ENCODE data around the gene AANAT. TPM values are rescaled to one million over a fixed set of nuclear protein-coding genes. Genes with fewer than 3 reads are reported as not detected.
"Not testable (repeated sequence)": the region's sequence is repeated elsewhere in the genome, so short reads cannot be mapped to it uniquely, and the experiment has no call there.

AANAT gene
- polyA plus RNA-seq, 5 donors, result 0.05 to 0.22 (median 0.19) TPM; not detected in 2

DNA sequence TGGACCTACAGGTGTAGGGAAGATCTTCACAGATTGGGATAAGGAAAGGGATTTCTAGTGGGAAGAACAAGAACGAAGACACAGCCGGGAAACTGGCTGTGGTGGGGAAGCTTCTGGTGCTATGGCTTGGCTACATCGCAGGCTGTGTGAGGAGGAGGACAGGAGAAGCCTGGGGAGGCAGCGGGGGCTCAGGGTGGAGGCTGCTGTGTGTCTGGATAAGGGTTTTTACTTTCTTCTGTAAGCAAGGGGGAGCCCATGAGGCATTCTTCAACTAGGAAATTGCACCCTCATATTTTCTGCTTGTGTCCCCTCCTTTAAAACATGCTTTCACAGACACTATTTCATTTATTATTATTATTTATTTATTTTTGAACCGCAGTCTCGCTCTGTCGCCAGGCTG, 36.7 kb downstream of the AANAT start:
- DNase-seq, result no peak

DNA sequence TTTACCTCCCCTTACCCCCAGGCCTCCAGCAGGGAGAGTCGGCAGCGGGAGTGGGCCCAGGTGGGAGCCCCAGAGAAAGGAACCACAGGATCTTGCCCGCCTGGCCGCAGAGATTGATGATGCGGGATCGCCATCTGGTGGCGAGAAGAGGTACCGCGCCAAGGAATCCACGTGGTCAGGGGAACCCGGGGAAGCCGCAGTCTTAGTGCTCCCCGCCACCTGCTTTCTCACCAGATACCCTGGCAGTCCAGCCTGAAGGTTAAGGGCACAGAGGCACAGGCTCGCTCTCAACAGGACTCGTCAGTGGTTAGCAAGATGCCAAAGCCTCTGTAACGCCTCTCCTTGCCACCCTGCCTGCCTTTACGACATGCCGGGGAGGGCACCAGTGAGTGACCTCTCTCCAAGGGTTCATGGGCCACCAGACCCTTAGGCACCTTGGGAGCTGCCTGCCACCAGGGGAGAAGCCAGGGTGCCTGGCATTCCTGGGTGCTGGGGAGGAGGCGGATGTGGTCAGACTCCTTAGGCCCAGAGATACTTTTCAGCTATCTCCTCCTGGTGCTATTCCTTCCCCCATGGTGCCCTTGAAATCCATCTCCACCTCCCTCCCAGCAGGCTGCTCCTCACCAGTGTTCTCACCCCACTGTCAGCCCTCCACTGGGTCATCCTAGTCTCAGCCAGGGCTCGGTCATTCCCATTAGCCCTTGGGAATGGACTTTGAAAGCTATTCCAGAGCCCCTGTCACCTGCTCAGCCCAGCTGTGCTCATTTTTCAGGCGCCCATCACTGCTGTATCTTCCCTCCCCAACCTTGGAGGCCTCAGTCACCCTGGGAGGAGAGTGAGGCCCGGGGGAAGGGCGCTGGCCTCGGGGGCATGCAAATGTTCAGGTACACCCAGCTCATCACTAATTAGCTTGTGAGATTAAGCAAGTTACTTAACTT, 39.3 kb downstream of the AANAT start:
- DNase-seq, result no peak

DNA sequence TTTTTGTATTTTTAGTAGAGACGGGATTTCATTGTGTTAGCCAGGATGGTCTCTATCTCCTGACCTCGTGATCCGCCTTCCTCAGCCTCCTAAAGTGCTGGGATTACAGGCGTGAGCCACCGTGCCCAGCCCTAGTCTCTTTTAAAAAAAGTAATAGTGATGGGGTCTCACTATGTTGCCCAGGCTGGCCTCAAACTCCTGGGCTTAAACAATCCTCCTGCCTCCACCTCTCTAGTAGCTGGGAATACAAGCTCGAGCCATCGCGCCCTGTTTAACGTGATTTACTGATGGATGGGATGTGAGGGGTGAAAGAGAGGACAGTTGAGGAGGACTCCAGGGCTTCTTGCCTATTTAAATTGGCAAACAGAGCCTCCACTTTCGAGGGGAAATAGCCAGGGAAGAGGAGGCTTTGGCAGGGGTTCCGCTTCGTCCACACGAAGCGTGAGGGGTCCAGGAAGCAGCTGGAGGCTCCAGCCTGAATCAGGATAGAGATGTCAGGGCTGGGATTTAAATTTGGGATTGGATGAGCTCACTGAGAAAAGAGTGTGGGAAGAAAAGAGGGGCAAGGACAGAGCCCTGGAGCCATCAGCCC, 41.2 kb downstream of the AANAT start:
- not testable (repeated sequence) for DNase-seq

DNA sequence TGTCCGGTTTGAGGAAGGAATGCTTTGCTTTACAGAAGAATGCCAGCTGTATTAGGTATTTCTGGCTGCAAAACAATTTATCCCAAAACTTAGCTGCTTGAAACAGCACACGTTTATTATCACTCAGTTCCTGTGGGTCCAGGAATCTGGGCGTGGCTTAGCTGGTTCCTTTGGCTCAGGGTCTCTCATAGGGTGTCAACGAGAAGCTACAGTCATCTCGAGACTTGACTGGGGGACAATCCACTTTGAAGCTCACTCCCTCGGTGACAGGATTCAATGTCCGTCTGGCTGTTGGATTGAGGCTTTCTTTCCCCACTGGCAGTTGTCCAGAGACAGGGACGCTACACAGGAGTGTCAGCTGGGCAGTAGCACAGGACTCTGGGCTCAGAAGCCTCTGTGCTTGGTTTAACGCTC, 43.4 kb downstream of the AANAT start:
- DNase-seq, result no peak

DNA sequence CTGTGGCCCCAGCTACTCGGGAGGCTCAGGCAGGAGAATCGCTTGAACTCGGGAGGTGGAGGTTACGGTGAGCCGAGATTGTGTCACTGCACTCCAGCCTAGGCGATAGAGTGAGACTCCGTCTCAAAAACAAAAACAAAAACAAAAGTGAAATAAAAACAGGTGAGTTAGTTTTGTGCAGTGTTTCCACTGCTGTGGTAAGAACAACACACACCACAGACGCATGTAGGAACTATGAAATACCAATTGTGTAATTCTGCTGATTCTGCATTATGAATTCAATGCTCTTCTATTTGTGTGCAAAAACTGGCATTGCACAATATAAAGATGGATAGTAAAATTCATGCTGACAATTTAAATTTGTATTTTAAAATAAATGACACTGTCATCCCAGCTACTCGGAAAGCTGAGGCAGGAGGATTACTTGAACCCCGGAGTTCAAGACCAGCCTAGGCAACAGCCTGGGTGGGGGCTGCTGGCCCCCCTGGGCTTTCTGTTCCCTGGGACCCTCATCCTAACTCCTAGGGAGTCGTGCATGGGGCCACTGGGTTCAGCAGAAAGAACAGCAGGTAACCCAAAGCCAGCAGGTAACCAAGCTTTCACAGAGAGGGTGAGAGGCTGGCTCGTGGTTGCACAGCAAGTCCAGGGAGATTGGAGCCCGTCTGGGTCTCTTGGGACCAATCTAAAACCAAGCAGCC, 44.4 kb downstream of the AANAT start:
- no peak for DNase-seq

DNA sequence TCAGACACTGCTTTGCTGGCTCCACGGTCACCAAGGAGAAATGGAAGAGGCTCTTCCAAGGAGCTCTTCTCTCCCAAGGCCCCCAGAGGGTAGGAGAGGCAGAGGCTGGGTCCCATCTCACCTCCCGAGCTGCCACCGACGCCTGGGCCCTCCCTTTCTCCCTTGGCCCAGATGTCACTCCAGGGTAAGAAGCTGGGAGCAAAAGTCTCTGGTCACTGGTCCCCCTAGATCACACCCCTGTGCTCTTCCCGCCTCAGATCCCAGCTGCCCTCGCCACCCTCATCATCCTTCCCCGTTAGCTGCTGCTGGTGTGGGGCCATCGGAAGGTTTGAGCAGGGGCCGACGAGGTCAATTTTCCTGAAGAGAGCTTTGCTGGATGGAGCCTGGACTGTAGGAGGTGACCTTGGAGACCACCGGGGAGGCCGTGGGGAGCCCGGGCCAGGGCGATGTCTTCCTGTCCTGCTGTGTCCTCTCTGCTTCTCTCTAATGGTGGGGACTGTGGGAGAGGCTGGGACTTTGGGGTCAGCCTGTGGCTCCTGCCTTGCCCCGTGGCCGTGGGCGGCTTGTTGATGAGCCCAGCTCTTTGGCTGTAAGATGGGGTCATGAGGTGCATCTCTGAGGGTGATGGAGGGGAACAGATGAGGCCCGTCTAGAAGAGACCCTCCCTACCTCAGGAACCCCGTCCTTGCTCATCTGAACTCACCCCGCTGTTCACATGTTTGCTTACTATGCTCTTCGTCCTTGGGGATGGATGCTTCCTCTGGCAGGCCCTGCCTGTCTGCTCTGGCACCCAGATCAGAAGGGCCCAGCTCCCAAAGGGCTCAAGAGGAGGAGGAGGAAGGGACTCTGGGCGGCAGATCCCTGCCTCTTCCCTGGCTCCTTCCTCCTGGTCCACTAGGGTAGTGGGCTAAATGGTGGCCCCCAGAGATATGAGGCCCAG, 45.2 kb downstream of the AANAT start:
- no peak for DNase-seq

DNA sequence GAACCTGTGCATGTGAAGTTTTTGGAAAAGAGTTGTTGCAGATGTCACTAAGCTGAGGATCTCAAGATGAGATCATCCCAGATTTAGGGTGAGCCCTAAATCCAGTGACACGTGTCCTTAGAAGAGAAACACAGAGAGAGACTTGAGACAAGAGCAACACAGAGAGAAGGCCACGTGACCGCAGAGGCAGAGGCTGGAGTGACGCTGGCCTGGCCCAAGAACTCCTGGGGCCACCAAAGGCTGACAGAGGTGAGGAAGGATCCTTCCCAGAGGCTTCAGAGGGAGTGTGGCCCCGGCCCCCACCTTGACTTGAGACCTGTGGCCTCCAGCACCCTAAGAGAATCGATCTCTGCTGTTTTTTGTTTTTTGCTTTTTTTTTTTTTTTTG, 45.9 kb downstream of the AANAT start:
- DNase-seq, result no peak

DNA sequence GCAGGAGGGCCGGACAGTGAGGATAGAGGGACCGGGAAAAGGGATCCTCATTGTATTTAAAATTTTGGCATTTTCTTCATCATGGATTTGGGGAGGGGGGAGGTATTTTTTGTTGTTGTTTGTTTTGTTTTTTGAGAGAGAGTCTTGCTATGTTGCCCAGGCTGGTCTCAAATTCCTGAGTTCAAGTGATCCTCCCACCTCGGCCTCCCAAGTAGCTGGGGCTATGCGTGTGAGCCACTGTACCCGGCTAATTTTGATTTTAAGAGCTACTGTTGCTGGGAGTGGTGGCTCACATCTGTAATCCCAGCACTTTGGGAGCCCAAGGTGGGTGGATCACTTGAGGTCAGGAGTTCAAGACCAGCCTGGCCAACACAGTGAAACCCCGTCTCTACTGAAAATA, 47.0 kb downstream of the AANAT start:
- not testable (repeated sequence) for DNase-seq

DNA sequence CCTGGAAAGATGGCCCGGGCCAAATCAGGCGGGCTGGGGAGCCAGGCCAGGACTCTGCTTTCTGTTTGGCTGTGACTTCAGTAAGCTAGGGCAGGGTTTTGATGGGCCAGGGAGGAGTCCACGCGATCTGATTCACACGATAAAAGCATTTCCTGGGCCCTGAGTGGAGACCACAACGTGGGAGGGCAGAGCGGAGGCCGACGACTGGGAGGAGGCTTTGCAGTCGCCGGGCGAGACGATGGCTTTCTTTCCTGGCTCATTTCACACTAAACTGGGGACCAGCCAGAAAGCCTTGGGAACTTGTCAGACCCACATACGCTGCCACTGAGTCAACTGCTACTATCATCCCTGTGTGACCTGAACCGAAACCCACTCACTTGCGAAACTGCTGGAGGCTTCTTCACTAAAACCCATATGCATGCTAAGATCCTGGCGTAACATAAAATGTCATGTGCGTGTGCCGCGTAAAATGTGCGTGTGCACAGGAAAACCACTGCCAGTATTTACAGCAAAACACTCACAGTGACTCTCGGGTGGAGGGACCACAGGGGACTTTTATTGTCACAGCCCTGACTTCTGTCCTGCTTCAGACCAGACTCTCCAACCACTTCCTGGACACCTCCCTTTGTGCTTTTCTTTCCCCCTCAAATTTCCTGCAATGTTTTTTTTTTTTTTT, 48.0 kb downstream of the AANAT start:
- no peak for DNase-seq

DNA sequence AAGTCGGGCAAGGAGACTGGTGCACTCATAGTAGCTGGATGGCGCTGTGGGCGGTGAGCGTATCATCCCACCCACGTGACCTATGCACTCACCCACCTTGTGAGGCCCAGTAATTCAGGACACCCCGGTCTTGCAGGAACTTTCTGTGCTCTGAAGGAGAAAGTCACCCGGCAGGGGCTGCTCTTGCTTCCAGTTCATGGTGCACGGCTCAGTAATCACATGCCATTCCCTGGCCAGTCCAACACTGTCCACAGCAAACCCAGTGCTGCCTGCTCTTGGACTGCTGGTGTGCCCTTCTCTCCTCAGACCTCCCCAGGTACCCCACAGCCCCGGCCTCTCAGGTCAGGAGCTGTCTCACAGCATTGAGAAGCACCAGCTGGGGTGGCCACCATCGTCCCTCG, 50.2 kb downstream of the AANAT start:
- DNase-seq, result no peak

DNA sequence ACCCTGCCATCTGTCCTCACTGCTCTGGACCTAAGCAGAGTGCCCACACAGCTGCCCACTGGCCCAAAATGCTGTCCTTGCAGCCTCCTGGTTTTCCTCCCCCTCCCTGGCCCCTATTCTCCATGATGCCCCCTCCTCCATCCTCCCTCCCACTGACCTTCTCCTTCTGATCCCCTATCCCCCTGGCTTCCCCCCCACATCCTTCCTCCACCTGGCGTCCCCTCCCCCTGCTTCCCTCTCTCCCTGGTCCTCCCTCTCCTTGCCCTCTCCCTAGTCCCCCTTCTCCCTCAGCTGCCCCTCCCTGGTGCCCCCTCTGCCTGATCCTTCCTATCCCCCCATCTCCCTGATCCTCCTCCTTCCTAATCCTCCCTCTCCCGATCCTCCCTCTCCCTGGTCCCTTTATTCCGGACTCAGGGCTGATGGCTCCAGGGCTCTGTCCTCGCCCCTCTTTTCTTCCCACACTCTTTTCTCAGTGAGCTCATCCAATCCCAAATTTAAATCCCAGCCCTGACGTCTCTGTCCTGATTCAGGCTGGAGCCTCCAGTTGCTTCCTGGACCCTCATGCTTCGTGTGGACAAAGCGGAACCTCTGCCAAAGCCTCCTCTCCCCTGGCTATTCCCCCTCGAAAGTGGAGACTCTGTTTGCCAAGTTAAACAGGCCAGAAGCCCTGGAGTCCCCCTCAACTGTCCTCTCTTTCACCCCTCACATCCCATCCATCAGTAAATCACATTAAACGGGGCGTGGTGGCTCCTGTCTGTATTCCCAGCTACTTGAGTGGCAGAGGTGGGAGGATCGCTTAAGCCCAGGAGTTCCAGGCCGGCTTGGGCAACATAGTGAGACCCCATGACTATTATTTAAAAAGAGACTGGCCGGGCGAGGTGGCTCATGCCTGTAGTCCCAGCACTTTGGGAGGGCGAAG, 51.9 kb downstream of the AANAT start:
- DNase-seq, result no peak

Other genes with a start within 250 kb of the AANAT start
- 10 to 100 TPM in 1 of 5 donors, 1 to 10 TPM in 4; 7.5 to 11.1 (median 8.6) TPM for gene RNF157, start 227.1 kb upstream of the AANAT start, polyA plus RNA-seq (ENCODE audit: insufficient read depth in 1 of 5, insufficient read length in 5 of 5, low replicate concordance in 1 of 5)
- 10 to 100 TPM; 20.4 to 47.9 (median 25.2) TPM for gene UBALD2, start 202.3 kb upstream of the AANAT start, polyA plus RNA-seq (ENCODE audit: insufficient read depth in 1 of 5, insufficient read length in 5 of 5, low replicate concordance in 1 of 5)
- gene QRICH2, start 159.3 kb upstream of the AANAT start, polyA plus RNA-seq (ENCODE audit: insufficient read depth in 1 of 5, insufficient read length in 5 of 5, low replicate concordance in 1 of 5), result 10 to 100 TPM in 1 of 5 donors, 1 to 10 TPM in 4; 5.0 to 10.2 (median 6.2) TPM
- 10 to 100 TPM; 76.4 to 93.8 (median 82.5) TPM for gene PRPSAP1, start 113.7 kb upstream of the AANAT start, polyA plus RNA-seq (ENCODE audit: insufficient read depth in 1 of 5, insufficient read length in 5 of 5, low replicate concordance in 1 of 5)
- gene SPHK1, start 83.0 kb upstream of the AANAT start, polyA plus RNA-seq (ENCODE audit: insufficient read depth in 1 of 5, insufficient read length in 5 of 5, low replicate concordance in 1 of 5), result 1 to 10 TPM; 3.2 to 9.1 (median 4.3) TPM
- 10 to 100 TPM; 21.0 to 28.6 (median 22.3) TPM for gene UBE2O, start 14.5 kb upstream of the AANAT start, polyA plus RNA-seq (ENCODE audit: insufficient read depth in 1 of 5, insufficient read length in 5 of 5, low replicate concordance in 1 of 5)
- 10 to 100 TPM in 1 of 5 donors, 1 to 10 TPM in 4; 4.9 to 10.9 (median 9.0) TPM for gene RHBDF2, start 33.8 kb downstream of the AANAT start, polyA plus RNA-seq (ENCODE audit: insufficient read depth in 1 of 5, insufficient read length in 5 of 5, low replicate concordance in 1 of 5)
- 10 to 100 TPM; 16.5 to 43.8 (median 30.4) TPM for gene CYGB, start 70.1 kb downstream of the AANAT start, polyA plus RNA-seq (ENCODE audit: insufficient read depth in 1 of 5, insufficient read length in 5 of 5, low replicate concordance in 1 of 5)
- 10 to 100 TPM in 2 of 5 donors, 1 to 10 TPM in 3; 6.2 to 10.6 (median 9.2) TPM for gene PRCD, start 72.4 kb downstream of the AANAT start, polyA plus RNA-seq (ENCODE audit: insufficient read depth in 1 of 5, insufficient read length in 5 of 5, low replicate concordance in 1 of 5)
- 1 to 10 TPM; 1.2 to 6.2 (median 4.0) TPM for gene ST6GALNAC2, start 118.3 kb downstream of the AANAT start, polyA plus RNA-seq (ENCODE audit: insufficient read depth in 1 of 5, insufficient read length in 5 of 5, low replicate concordance in 1 of 5)
- gene ST6GALNAC1, start 176.2 kb downstream of the AANAT start, polyA plus RNA-seq (ENCODE audit: insufficient read depth in 1 of 5, insufficient read length in 5 of 5, low replicate concordance in 1 of 5), result 1 to 10 TPM; 2.2 to 4.2 (median 3.2) TPM
- 100 to 1,000 TPM in 1 of 5 donors, 10 to 100 TPM in 4; 74.3 to 110 (median 96.2) TPM for gene MXRA7, start 243.4 kb downstream of the AANAT start, polyA plus RNA-seq (ENCODE audit: insufficient read depth in 1 of 5, insufficient read length in 5 of 5, low replicate concordance in 1 of 5)

Data from right lung (tissue), 5 donors.